HG03342 (cell line): ENCODE results near the gene BRINP1.

Source experiments
- ATAC-seq: cut with Tn5 transposase; IDR thresholded peaks from one replicate; pipeline ENCODE4 v1.9.1; 2021; ENCODE audit warnings: mild to moderate bottlenecking, moderate library complexity; ENCODE audit not compliant: unreplicated experiment

BRINP1 gene

DNA sequence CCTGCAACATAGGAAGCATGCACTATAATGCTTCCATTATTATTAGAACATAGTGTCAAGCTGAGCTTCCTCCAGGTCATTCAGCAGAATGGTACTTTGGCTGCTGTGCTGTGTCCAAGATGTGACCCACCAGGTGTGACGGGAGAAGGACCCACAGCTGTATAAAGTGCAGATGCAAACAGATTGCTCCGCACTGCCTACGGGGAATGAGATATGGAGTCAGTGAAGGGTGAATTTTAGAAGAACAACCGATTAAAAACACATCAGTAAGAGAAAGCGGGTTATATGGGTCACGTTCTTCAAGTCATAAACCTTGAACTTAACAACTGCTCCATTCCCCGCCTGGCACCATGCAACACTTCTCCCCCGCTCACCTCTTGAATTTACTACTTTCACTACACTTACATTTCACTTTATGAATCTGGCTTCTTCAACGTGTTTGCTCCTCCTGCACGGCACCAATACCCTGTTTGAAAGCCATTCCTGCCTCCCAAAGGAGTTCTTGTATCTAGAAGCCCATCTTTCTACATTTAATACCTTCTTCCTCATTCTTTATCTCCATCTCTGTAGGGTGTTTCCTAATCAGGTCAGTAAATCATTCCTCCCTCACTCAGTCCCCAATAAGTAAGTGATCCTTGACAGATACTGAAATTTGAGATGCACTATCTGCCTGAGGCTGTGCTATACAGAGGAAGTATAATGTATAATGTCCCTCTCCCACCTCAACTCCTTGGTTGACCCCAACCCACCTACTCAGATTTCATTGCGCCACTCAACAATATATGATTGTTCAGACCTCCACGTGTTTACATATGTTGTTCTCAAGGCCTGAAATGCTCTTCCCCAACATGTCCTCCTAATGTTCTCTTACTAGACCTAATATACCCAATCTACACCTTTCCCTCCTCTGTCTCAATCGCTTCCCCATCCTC is 25.9 kb downstream of the BRINP1 start:
- no peak for ATAC-seq

DNA sequence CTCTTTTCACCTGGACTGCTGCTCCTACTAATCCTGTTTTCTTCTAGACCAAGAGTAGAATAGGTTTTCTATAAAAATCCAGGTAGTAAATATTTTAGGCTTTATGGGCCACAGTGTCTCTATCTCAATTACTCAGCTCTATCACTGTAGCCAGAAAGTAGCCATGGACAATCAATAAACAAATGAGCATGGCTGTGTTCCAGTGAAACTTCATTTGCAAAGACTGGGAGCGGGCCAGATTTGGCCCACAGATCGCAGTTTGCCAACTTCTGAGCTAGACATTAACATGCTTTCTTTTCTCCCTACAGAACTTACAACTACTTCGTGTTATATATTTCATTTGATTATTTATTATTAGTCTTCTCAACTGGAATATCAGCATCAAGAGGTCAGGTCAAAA is 30.2 kb downstream of the BRINP1 start:
- ATAC-seq, result no peak

- ATAC-seq, result no peak
Observed at GRCh38 chr9:119337573-119337972, 31.7 kb downstream of the BRINP1 start.

- no peak for ATAC-seq
Observed at GRCh38 chr9:119334745-119335144, 34.5 kb downstream of the BRINP1 start.

- ATAC-seq, result no peak
Observed at GRCh38 chr9:119333507-119334229, 35.6 kb downstream of the BRINP1 start.

- no peak for ATAC-seq
Observed at GRCh38 chr9:119332522-119332921, 36.7 kb downstream of the BRINP1 start.

DNA sequence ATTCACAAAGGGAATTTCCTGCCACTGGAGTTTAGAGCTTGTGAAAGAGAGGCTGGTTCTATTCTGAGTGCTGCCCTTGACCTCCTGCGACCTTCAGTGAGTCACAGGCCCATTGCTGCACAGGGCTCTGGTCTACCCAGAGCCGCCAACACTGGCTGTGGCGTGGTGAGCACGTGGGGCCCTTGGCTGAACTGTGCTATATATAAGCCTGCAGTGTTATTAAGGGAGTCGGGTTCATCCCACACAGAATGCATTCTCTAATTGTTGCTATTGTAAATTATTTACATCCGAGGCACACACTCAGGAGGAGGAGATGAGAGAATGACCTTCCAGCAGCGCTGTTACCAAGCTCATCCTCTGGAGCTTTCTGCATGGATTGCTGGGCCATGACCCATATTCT is 47.1 kb downstream of the BRINP1 start:
- ATAC-seq, result no peak

GRCh38 chr9:119318371-119318770 is 50.9 kb downstream of the BRINP1 start:
- no peak for ATAC-seq

DNA sequence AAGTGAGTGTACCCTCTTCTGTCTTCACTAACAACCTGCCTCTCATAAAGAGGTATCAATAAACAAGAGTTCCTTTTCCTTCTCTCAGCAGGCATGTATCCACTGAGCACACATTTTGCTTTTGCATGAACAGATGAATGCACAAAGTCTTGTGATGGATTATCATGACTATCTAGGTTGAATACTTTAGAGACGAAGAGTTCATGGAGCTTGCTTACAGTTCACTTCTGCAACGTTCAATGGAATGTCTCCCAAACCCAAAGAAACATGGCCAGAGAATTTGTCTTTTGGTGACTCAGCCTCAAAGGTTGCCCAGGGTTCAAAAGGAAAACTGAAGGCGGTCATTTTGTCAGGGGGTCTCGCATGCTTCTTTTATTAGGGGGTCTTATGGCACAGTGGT is 55.4 kb downstream of the BRINP1 start:
- no peak for ATAC-seq

DNA sequence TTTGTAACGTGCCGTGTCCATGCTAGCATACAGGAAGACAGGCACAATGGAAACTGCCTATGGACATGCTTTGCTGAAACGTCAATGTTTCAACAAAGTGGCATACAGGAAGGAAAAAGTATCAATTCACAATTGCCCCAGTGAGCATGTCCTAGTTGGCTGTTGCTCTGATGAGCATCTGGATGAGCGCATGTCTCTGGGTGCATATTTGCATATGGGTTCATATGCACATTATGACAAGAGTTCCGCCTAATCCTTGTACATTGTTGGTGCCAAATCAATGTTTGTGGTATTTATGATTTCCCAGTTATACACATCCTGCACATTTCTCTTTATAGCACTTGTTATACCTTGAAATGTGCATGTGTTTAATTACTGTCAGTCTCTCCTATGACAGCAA is 58.5 kb downstream of the BRINP1 start:
- no peak for ATAC-seq

DNA sequence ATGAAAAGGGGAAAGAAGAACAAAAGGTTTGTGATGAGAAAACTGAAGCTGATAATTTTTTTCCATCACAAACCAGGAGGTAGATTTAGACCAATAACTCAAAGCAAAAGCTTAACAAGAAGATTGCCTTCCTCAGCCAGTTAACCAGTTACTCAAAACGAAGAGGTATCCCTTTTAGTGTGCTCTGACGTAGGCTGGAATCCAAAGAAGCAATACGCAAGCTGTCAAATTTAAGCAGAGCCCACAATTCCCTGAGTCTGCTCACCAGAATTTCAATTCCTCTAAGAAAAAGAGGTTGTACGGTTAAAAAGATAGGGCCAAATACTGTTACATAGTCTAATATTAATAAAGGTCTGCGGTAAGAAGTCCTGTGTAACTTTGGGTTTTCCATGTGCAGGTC is 61.8 kb downstream of the BRINP1 start:
- ATAC-seq, result no peak

DNA sequence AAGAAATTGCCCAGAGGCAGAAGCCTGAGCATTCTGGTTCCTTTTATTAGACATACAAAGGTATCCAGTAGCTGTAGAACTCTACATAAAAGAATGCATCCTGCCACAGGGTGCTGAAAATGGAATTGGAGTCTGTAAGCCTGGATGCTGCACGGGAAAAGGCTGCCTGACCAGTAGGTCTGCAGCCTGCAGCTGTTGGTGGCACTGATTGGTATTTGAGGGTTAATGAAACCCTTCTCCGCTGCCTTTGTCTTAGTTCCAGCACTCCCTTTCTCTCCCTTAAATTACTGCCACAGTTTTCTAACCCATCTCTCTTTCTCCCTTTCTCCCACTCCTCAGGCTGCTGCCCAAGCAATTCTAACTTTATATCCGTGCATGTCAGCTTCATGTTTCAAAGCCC is 64.7 kb downstream of the BRINP1 start:
- ATAC-seq, result no peak

DNA sequence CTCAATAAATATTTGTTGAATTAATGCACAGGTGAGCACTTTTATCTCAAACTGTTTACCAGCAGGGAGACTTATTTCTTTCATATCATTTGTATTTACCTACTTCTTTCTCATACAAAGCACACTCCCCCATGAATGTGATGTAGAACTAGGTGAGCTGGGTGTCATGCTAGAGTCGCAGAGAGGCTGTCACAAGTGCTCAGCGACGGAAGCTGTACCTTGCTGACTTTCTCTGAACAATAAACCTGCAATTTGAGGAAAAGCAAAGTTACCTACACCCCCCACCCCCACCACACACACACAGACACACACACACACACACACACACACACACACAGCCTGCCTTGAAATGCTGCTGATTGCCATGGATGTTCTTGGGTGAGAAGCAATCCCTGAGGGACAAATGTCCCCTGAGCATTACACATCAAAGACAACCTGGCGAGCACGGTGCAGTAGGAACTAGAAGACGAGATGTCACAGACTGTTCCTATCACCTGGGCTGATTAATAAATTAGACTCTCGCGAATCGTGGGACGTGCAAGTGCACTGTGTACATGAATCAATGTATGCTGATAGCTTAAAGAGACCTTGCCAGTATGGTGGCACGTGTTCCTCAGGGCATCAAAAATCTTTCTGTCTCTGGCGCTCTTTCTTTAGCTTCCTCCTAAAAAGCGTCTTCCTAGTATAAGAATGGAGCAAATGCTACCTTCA is 66.1 kb downstream of the BRINP1 start:
- no peak for ATAC-seq

GRCh38 chr9:119298076-119298853 is 71.0 kb downstream of the BRINP1 start:
- ATAC-seq, result peak; percentile 96

- ATAC-seq, result no peak
Observed at GRCh38 chr9:119291554-119291953, 77.7 kb downstream of the BRINP1 start.

DNA sequence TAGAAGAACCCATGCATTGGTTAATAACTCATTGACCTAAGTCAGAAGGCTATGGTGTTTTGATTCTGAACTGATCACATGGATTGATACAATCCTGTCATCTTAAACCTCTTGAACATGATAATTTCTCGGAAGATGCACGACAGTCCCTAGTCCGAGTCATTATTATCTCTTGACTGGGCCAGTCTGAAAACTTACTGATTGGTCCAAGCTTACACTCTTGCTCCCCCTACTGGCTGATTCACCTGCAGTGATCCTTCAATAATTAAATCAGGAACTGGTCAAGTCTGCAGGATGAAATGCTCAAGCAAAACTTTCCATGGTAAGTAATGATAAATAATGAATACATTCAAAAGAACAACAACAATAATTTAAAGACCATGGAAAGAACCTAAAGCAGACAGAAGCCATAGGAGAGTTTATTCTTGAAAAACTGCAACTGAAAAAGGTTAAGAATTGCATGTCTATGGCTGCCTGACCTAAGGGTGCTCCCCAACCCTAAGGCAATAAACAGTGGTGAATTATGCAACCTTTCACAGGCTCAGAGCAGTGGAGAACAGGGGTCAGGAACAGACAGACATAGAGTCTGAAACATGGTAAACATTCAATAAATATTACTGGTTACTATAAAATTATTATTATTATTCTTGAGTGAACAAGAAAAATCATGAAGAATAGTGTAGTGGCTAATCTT is 79.3 kb downstream of the BRINP1 start:
- ATAC-seq, result peak; percentile 92

DNA sequence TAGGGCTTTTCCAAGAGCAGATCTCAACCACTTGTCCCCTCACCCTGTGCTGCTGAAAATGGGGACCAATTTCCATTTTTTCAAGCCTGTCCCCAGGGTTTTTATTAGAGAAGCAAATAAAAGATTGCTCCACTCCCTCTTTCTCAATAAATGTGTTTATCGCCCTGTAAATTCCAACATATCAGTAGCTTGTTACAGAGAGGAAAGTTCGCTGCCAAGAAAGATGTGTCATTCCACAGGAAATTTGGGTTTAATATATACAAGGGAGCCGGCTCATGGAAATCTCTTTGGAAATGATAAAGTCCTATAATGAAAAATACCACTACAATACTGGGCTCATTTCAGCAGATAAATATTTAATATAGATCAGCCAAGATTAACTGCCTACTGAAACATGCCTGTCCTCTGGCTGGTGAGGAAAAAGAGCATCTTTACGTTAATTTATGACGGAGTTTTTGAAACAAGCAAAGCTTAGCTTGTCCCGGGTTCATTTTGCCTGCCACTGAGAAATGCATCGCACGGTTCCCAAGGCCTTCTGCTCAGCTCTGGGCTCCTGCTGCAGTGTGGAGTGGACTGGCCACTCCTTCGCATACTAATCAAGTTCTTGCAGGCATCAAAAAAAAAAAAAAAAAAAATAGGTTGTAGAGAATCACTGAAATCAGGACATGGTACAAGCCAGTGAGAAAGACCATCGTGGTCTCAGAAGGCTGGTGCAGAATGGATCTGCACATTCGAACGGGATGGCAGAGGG is 84.5 kb downstream of the BRINP1 start:
- no peak for ATAC-seq

DNA sequence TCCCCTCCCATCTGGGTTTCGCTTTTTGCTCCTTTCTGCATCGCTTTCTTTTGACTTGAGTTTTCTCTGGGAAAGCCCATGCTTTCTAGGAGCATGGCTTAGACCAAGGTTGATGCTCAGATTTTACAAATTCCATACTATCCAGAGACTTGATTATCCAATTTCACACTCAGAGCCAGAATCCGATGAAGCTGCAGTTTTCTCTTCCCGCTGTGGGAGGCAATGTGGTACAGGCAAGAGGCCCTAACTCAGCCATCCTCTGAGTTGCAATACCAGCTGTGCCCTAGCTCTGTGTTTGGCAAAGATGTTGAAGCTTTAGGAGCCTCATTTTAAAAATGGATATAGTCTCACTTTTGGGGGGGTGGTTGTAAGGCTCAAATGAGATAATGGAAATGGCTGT is 85.1 kb downstream of the BRINP1 start:
- ATAC-seq, result no peak

DNA sequence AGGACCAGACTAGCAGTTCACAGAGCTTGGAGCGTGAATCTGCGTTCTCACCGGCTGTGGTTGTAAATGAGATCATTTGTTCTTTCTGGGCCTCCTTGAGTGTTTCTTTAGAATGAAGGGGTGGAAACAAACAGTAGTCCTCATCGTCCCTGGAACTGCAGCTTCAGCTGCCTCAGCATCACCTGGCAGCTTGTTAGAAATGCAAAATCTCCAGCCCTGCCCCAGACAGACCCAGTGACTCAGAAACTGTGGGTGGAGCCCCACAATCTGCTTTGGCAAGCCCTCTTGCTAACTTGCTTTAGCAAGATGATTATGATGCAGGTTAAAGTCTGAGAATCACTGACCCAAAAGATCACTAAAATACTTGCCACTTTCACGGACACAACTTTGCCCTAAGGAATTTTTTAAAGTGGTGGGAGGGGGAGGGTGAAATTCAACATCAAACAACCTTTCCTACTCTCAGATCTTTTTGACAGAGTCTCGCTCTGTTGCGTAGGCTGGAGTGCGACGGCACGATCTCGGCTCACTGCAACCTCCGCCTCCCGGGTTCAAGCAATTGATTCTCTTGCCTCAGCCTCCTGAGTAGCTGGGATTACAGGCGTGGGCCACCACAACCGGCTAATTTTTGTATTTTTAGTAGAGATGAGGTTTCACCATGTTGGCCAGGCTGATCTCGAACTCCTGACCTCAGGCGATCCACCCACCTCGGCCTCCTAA is 86.0 kb downstream of the BRINP1 start:
- no peak for ATAC-seq
